ENCODE data around the gene VANGL2. TPM values are rescaled to one million over a fixed set of nuclear protein-coding genes. Genes with fewer than 3 reads are reported as not detected.

Gene VANGL2
- total RNA-seq, 4 donors from 2014 or later: 0.44 to 1.4 (median 0.98) TPM; not detected in 1

DNA sequence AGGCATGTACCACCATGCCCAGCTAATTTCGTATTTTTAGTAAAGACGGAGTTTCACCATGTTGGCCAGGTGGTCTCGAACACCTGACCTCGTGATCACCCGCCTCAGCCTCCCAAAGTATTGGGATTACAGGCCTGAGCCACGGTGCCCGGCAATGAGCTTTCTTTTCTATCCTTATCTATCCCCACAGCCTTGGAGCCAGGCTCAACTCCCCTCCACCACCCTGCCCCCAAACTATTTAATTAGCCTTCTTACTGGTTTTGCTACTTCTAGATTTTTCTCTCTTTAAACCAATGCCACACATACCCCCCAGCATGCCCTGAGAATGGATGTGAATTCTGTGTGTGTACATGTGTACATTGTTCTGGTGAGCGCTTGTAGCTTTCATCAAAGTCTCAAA lies 5.7 kb upstream of the VANGL2 start:
- TF ChIP-seq, protein P1, sequence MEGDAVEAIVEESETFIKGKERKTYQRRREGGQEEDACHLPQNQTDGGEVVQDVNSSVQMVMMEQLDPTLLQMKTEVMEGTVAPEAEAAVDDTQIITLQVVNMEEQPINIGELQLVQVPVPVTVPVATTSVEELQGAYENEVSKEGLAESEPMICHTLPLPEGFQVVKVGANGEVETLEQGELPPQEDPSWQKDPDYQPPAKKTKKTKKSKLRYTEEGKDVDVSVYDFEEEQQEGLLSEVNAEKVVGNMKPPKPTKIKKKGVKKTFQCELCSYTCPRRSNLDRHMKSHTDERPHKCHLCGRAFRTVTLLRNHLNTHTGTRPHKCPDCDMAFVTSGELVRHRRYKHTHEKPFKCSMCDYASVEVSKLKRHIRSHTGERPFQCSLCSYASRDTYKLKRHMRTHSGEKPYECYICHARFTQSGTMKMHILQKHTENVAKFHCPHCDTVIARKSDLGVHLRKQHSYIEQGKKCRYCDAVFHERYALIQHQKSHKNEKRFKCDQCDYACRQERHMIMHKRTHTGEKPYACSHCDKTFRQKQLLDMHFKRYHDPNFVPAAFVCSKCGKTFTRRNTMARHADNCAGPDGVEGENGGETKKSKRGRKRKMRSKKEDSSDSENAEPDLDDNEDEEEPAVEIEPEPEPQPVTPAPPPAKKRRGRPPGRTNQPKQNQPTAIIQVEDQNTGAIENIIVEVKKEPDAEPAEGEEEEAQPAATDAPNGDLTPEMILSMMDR (IDR thresholded peaks at IDR 0.05; ENCODE audit: low read depth): no peak

DNA sequence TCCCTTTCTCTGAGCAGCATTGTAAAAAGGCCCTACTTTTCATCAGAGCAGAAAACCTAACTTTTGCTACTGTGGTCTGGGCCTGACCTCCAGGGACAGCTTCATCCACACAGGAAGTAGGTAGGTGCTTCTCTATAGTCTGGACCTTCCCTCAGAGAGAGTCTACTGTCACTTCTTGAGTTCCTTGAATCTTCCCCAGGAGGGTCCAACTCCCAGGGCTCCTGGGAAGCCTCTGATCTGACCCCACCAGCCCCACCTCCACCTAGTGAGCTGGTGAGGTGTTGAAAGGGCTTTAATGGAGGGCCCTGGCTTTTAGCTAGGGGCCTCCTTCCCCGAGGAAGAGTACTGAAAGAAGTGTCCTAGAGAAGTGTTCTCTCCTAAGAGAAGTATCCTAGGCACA lies 2.7 kb upstream of the VANGL2 start:
- TF ChIP-seq, protein P1 (IDR thresholded peaks at IDR 0.05; ENCODE audit: low read depth): no peak

DNA sequence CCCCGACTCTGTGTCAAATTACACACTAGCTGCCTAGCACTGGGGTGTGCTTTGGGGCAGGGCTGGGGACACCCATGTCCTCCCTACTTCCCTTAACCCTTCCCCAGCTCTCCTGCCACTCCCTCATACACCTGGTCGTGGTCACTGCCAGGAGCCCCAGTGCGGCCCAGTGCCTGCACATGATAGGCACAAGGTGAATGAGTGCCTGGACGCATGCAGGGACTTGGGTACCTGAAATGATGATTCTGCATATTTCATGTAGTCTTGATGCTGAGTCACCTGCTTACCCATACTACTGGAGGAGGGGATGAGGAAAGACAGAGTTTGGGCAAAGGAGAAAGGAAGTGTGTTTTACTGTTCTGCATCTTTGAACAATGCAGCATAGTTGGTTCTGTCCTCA lies 1.5 kb upstream of the VANGL2 start:
- TF ChIP-seq, protein P1 (IDR thresholded peaks at IDR 0.05; ENCODE audit: low read depth): no peak

DNA sequence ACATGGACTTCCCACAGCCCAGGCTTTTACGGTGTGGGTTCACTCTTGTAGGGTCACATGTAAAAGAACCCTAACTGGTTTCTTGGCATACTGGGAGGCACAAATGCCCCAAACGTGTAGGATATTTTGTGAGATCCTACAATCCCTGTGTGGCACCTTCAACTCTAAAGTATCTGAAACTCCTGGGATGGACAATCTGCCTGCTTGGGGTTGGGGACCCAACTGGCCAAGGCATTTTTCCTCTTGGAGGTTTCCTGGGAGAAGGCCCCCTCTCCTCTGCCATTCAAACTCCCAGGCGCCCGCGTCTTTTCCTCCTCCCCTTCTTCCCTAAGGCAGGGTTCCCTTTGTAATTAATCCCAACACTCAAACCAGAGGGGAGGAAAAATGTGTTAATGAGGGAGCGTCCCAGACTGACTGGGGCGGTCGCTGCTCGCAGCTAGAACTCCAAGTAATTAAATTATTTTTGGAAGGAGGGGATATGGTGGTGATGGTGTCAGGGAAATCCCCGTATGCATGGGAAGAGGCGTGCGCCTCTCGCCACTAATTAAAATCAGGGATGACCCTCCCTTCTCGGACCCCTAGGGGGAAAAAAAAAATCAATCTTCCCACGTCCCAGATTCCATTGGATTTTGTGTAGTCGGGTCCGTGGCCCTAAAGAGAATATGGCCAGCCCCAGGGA lies 681 bp upstream of the VANGL2 start:
- TF ChIP-seq, protein P1 (IDR thresholded peaks at IDR 0.05; ENCODE audit: low read depth): no peak

DNA sequence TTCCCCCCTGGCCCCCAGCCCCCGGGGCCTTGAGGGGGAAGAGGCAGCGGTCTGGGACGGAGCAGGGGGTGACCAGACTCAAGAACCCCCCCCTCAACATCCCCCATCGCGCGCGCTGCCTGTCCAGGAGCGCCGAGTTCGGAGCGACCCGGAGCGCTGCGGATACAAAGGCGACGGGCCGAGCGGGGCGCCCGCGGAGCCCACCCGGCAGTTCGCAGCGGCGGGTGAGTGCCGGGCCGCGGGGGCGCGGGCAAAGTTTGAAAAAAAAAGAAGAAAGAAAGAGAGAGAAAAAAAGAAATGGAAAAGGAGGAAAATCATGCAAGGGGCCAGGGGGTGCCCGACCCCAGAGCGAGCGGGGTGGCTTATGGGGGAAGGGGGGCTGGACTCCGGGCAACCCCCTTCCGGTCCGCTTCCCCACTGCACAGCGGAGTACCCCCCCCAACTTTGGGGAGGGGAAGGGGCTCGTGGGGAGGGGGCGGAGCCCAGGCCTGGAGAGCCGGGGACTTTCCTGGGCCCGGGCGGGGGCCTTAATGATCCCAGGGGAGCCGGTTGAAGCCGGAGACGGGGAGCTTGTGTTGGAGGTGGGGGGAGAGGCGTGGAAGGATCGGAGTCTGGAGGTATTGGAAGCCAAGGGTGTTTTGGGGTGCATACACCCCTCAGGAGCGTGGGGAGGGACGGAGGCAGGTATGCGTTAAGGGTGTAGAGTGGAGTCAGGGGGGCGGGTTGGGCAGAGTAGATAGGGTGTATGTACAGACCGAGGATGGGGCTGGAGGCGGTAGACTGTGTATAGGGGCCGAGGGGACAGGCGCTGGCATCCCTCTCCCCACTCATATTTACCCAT lies 502 bp downstream of the VANGL2 start:
- TF ChIP-seq, protein P1 (IDR thresholded peaks at IDR 0.05; ENCODE audit: low read depth): no peak

DNA sequence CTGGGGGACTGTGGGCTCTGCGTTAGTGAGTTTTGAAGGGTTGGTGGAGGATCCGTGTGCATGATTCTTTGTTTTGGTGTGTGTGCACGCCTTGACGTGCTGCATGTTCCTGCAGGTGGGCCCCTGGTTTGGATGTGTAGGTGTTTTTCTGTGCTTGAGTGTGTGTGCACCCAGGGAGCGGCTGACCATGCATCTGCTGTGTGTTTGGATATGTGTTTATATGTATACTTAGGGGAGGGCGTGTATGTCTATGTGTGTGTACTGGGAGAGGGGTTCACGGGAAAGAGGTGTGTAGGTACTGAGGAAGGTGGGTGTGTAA lies 1.1 kb downstream of the VANGL2 start:
- TF ChIP-seq, protein P1 (IDR thresholded peaks at IDR 0.05; ENCODE audit: low read depth): no peak

DNA sequence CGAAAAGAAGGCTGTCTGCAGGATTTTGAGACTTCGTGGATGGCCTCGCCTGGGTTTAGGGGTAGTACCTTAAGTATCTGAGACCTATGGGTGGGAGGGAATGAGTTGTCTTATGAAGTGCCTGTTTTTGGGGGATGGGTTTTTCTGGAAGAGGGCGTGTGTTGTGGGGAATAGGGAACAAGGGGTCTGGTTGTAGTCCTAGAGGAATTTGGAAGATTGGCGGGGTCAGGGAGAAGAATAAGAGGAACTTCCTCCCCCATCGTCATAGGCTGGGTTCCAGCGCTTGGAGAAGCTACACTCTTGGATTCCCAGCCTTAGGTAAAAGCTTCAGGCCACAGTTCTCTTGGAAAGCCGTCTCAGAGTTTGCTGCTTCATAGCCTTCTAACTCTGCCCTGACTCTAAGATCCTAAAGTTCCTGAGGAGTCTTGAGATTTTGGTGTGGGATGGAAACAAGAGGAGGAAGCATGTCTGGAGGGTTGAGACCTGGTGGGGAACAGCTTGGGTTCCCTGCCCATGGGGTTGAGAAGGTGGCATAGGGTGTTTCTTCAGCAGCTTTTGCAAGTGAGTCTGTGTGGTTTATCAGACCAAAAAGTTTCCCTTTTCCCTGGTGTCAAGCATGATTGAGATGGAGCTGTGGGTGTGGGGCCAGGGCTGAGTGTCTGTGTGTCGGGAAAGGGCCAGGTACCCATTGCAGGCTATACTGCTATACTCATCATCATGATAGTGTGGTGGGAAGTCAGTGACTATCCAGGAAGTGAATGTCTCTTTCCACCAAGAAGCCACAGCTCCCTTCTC lies 1.8 kb downstream of the VANGL2 start:
- TF ChIP-seq, protein P1 (IDR thresholded peaks at IDR 0.05; ENCODE audit: low read depth): no peak

Measured in subcutaneous adipose tissue (tissue), 4 donors.